Measurements from ENCODE around the gene CLDN10. TPM values are rescaled to one million over a fixed set of nuclear protein-coding genes. Genes with fewer than 3 reads are reported as not detected.

The CLDN10 gene
- total and polyA plus RNA-seq, 9 donors, result 0.45 to 28.7 (median 1.5) TPM; not detected in 1

- intact Hi-C loops (cut with DNase I), result no loop called here
- no peak for DNase-seq
- Histone ChIP-seq H3K4me3 (no peak overlapping the region), H3K27ac (no peak overlapping the region), H3K27me3 (no peaks in the 10 kb centered on the region), H3K4me1 (ENCODE audit: insufficient read depth) (peaks cover 1% of the 10 kb centered on the region), H3K36me3 (no peaks in the 10 kb centered on the region), H3K9me3 (no peaks in the 10 kb centered on the region)
- TF ChIP-seq POLR2A (IDR thresholded peaks at IDR 0.05), result no peak
- no peak for TF ChIP-seq CTCF (IDR thresholded peaks at IDR 0.05)
- TF ChIP-seq EP300 (IDR thresholded peaks at IDR 0.05), result no peak
- WGBS, 3 donors, result 18 to 34% (median 23%) methylated on average over 10 to 17 of the region's 17 CpGs
These were observed 347 bp upstream of the CLDN10 start for GRCh38 chr13:95552208-95552538.

GRCh38 chr13:95553581-95554385 lies 1.3 kb downstream of the CLDN10 start:
- Histone ChIP-seq H3K27ac (no peak overlapping the region), H3K9me3 (no peaks in the 10 kb centered on the region), H3K4me1 (ENCODE audit: insufficient read depth) (peaks cover 1% of the 10 kb centered on the region), H3K27me3 (no peaks in the 10 kb centered on the region), H3K36me3 (no peaks in the 10 kb centered on the region), H3K4me3 (no peak overlapping the region)
- intact Hi-C loops (cut with DNase I), result no loop called here
- DNase-seq, result no peak
- WGBS, 3 donors, result 42 to 53% (median 46%) methylated on average over 29 of the region's 29 CpGs
- TF ChIP-seq CTCF (IDR thresholded peaks at IDR 0.05), result no peak
- no peak for TF ChIP-seq EP300 (IDR thresholded peaks at IDR 0.05)
- no peak for TF ChIP-seq POLR2A (IDR thresholded peaks at IDR 0.05)

GRCh38 chr13:95557013-95557412 lies 4.5 kb downstream of the CLDN10 start:
- Histone ChIP-seq H3K9me3 (no peaks in the 10 kb centered on the region), H3K36me3 (no peaks in the 10 kb centered on the region), H3K4me1 (ENCODE audit: insufficient read depth) (peaks cover 1% of the 10 kb centered on the region), H3K4me3 (no peak overlapping the region), H3K27me3 (no peaks in the 10 kb centered on the region), H3K27ac (no peak overlapping the region)
- no peak for TF ChIP-seq CTCF (IDR thresholded peaks at IDR 0.05)
- no peak for TF ChIP-seq POLR2A (IDR thresholded peaks at IDR 0.05)
- no peak for TF ChIP-seq EP300 (IDR thresholded peaks at IDR 0.05)
- intact Hi-C loops (cut with DNase I), result no loop called here
- DNase-seq, result no peak

- intact Hi-C loops (cut with DNase I), result no loop called here
- no peaks in the 10 kb centered on the region for H3K4me1 ChIP-seq (ENCODE audit: insufficient read depth)
- H3K27me3 ChIP-seq, result no peaks in the 10 kb centered on the region
- no peak for DNase-seq
- 68 to 78% (median 70%) methylated on average over 6 of the region's 6 CpGs for WGBS, 3 donors
- no peaks in the 10 kb centered on the region for H3K36me3 ChIP-seq
- H3K4me3 ChIP-seq, result no peak overlapping the region
- no peaks in the 10 kb centered on the region for H3K9me3 ChIP-seq
- TF ChIP-seq CTCF (IDR thresholded peaks at IDR 0.05) (no peak), EP300 (IDR thresholded peaks at IDR 0.05) (no peak), POLR2A (IDR thresholded peaks at IDR 0.05) (no peak)
- H3K27ac ChIP-seq, result no peak overlapping the region
These were observed 6.6 kb downstream of the CLDN10 start for GRCh38 chr13:95559100-95559499.

All from ovary (tissue), 9 donors.